A673 (cell line): Measurements from ENCODE around the gene AGO1. TPM values are rescaled to one million over a fixed set of nuclear protein-coding genes. Genes with fewer than 3 reads are reported as not detected.
A peak's percentile ranks its signal among the peaks of the same experiment; 100 is the strongest.

ENCODE experiments used
- BruUV-seq: library from RNA; stranded (reverse); fragments of 400-500 nt; replicated peaks from 2 replicates; lab custom pipeline; 2021; lab: Mats Ljungman, UMichigan
- CTCF ChIA-PET: fragments of 300-600 bp; sonication (Branson Sonifier 250); formaldehyde crosslinking; loops from one replicate; lab custom pipeline; 2022; ENCODE audit warnings: antibody characterized with exemption; lab: Charles Lee
- POLR2A ChIA-PET: fragments of 300-600 bp; sonication (Branson Sonifier 250); formaldehyde crosslinking; loops from one replicate; lab custom pipeline; 2022; ENCODE audit warnings: antibody characterized with exemption; ENCODE audit not compliant: low non-redundant PET; lab: Charles Lee
- DNase-seq: peaks from one replicate; pipeline ENCODE4 v3.0.0-alpha.2; 2015; ENCODE audit warnings: low spot score
- H3K27ac ChIP-seq: fragments of 200-600 bp; sonication (generic); 2 replicates; pipeline ENCODE4 v1.5.1; 2016; ENCODE audit warnings: mixed run types, low read depth, mild to moderate bottlenecking, mixed read lengths, antibody characterized with exemption, low read length; ENCODE audit not compliant: poor library complexity, severe bottlenecking
- H3K27me3 ChIP-seq: fragments of 200-600 bp; sonication (generic); replicated peaks from 2 replicates; pipeline ENCODE4 v1.6.1; 2017; ENCODE audit warnings: mixed run types, low read depth, mild to moderate bottlenecking, mixed read lengths, antibody characterized with exemption, low read length; ENCODE audit not compliant: insufficient read depth, poor library complexity
- H3K36me3 ChIP-seq: fragments of 200-600 bp; sonication (generic); 2 replicates; pipeline ENCODE4 v1.6.1; 2016; ENCODE audit warnings: mixed run types, mild to moderate bottlenecking, mixed read lengths, antibody characterized with exemption, low read length; ENCODE audit not compliant: insufficient read depth, poor library complexity, severe bottlenecking
- H3K4me1 ChIP-seq: fragments of 200-600 bp; sonication (generic); 2 replicates; pipeline ENCODE4 v1.6.1; 2017; ENCODE audit warnings: mixed run types, mild to moderate bottlenecking, mixed read lengths, antibody characterized with exemption, low read length; ENCODE audit not compliant: insufficient read depth, poor library complexity, severe bottlenecking
- H3K4me3 ChIP-seq: fragments of 200-600 bp; sonication (generic); 2 replicates; pipeline ENCODE4 v1.5.1; 2016; ENCODE audit warnings: low read depth, mixed run types, mild to moderate bottlenecking, mixed read lengths, low read length; ENCODE audit not compliant: poor library complexity, severe bottlenecking
- H3K9me3 ChIP-seq: fragments of 200-600 bp; sonication (generic); 2 replicates; pipeline ENCODE4 v1.6.1; 2016; ENCODE audit warnings: mixed run types, low read depth, mild to moderate bottlenecking, mixed read lengths, antibody characterized with exemption, low read length; ENCODE audit not compliant: poor library complexity, severe bottlenecking
- EZH2 ChIP-seq: fragments of 200-600 bp; sonication (generic); IDR thresholded peaks from 2 replicates; pipeline ENCODE4 v1.6.1; 2017; ENCODE audit warnings: borderline replicate concordance, low read depth, mild to moderate bottlenecking, mixed read lengths, antibody characterized with exemption, low read length; ENCODE audit not compliant: poor library complexity, severe bottlenecking
- intact Hi-C: fragments of 100-400 bp; cut with micrococcal nuclease; formaldehyde crosslinking; loops from one replicate; pipeline ENCODE4 v1.10.0; 2022; ENCODE audit not compliant: unreplicated experiment
- total RNA-seq: library from RNA; stranded (reverse); gene quantifications from 2 replicates; pipeline ENCODE4 v1.2.3, GENCODE V29; 2021
- TF ChIP-seq, protein P1 (sequence below): fragments of 300-800, 200-600 bp; sonication (generic); conservative IDR thresholded peaks from 2 replicates; pipeline ENCODE4 v1.5.1; 2017; ENCODE audit warnings: low read depth, mild to moderate bottlenecking, antibody characterized with exemption, low read length, moderate library complexity, mixed read lengths

The AGO1 gene
- total RNA-seq, 1 experiment from 2014 or later: 58.7 TPM

DNA sequence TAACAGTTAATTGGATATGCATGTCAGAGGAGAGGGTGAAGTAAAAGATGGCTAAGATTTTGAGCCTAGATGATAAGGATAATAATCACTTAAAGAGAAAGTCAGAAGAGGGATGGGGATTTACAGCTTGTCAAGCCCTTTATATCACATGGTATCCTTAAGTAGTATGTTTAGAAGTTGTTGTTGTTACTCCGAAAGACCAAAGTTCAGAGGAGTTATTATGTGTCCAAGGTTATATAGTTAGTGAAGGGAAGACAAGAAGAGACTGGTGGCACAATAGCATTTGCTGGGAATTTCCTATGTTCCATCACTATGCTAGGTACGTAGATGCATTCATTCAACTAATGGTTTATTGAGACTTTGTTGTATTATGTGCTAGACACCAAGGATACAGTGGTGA, 30.8 kb upstream of the AGO1 start:
- no peaks in the 10 kb centered on the region for H3K9me3 ChIP-seq
- H3K36me3 ChIP-seq: peaks cover 4% of the 10 kb centered on the region
- DNase-seq: no peak
- TF ChIP-seq EZH2: no peak
- TF ChIP-seq, protein P1, sequence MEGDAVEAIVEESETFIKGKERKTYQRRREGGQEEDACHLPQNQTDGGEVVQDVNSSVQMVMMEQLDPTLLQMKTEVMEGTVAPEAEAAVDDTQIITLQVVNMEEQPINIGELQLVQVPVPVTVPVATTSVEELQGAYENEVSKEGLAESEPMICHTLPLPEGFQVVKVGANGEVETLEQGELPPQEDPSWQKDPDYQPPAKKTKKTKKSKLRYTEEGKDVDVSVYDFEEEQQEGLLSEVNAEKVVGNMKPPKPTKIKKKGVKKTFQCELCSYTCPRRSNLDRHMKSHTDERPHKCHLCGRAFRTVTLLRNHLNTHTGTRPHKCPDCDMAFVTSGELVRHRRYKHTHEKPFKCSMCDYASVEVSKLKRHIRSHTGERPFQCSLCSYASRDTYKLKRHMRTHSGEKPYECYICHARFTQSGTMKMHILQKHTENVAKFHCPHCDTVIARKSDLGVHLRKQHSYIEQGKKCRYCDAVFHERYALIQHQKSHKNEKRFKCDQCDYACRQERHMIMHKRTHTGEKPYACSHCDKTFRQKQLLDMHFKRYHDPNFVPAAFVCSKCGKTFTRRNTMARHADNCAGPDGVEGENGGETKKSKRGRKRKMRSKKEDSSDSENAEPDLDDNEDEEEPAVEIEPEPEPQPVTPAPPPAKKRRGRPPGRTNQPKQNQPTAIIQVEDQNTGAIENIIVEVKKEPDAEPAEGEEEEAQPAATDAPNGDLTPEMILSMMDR: no peak
- ChIA-PET POLR2A (no interaction called here), CTCF (no interaction called here)
- no peak overlapping the region for H3K27ac ChIP-seq
- no peaks in the 10 kb centered on the region for H3K4me1 ChIP-seq
- intact Hi-C loops: no loop called here
- no peak overlapping the region for H3K4me3 ChIP-seq
- no TSS peak for BruUV-seq
- no peaks in the 10 kb centered on the region for H3K27me3 ChIP-seq

- no peak overlapping the region for H3K4me3 ChIP-seq
- BruUV-seq: no TSS peak
- intact Hi-C loops: no loop called here
- DNase-seq: peak; percentile 7
- CTCF ChIA-PET: interaction anchor here (0.7 kb wide), 1 partner anchor 46 kb away, joined by 3 read pairs; no protein-coding TSS in a partner anchor
- no peaks in the 10 kb centered on the region for H3K27me3 ChIP-seq
- peaks cover 4% of the 10 kb centered on the region for H3K36me3 ChIP-seq
- no peaks in the 10 kb centered on the region for H3K9me3 ChIP-seq
- TF ChIP-seq, protein P1: 0 out of 2 replicates have a peak, but pooled peaks have one; percentile 37
- TF ChIP-seq EZH2: no peak
- no peaks in the 10 kb centered on the region for H3K4me1 ChIP-seq
- no peak overlapping the region for H3K27ac ChIP-seq
- POLR2A ChIA-PET: no interaction called here
These were observed 27.9 kb upstream of the AGO1 start for GRCh38 chr1:35854989-35855700.

GRCh38 chr1:35856964-35857363, 26.0 kb upstream of the AGO1 start:
- H3K4me3 ChIP-seq: no peak overlapping the region
- H3K4me1 ChIP-seq: no peaks in the 10 kb centered on the region
- no peaks in the 10 kb centered on the region for H3K36me3 ChIP-seq
- H3K9me3 ChIP-seq: no peaks in the 10 kb centered on the region
- no peak for DNase-seq
- TF ChIP-seq, protein P1: no peak
- TF ChIP-seq EZH2: no peak
- no peak overlapping the region for H3K27ac ChIP-seq
- intact Hi-C loops: no loop called here
- POLR2A ChIA-PET: no interaction called here
- TSS peak; percentile 27 for BruUV-seq
- CTCF ChIA-PET: no interaction called here
- H3K27me3 ChIP-seq: no peaks in the 10 kb centered on the region
